GM12892 (cell line): ENCODE measurements around the gene USP2.

Source experiments
- POLR2A ChIP-seq: IDR thresholded peaks from 2 replicates; pipeline ENCODE4 v1.6.1; 2011; ENCODE audit warnings: low read depth, low read length, control low read depth
- POLR2AphosphoS5 ChIP-seq: IDR thresholded peaks from 2 replicates; pipeline ENCODE4 v1.6.1; 2011; ENCODE audit warnings: low read depth, low read length, control low read depth
- TAF1 ChIP-seq: IDR thresholded peaks from 2 replicates; pipeline ENCODE4 v1.6.1; 2011; ENCODE audit warnings: low read depth, mild to moderate bottlenecking, control low read depth, low read length, borderline replicate concordance

DNA sequence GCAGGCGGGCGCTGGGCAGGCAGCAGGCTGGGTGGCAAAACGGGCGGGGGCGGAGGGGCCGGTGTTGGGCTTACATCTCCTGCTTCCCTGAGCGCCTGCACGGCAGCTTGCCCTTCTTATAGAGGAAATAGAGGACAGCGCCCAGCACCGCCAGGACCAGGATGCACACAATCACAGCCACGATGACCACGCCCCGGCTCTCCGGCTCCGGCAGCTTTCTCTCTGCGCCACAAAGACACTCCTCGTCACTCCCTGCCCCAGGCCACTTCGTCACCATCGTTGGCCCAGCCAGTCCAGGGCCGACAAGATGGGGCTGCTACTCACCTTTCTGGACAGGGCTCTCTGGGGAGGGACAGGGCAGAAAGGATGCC, 70.8 kb downstream of the USP2 start:
- TF ChIP-seq POLR2A (no peak), POLR2AphosphoS5 (no peak), TAF1 (no peak)
